SK-N-SH (cell line): ENCODE data around the gene NLGN1. TPM values are rescaled to one million over a fixed set of nuclear protein-coding genes. Genes with fewer than 3 reads are reported as not detected.

Experiments
- CTCF ChIA-PET: fragments of 300-600, 350-600 bp; formaldehyde crosslinking; extraction: SDS; loops from one replicate; lab custom pipeline; 2021; lab: Yijun Ruan, JAX
- POLR2A ChIA-PET: fragments of 350-600 bp; sonication (Branson Sonifier 250); formaldehyde crosslinking; extraction: SDS; loops from one replicate; lab custom pipeline; 2020; ENCODE audit warnings: antibody characterized with exemption, inconsistent platforms; lab: Yijun Ruan, JAX
- DNase-seq: peaks from one replicate; pipeline ENCODE4 v3.0.0; 2012
- H2AFZ ChIP-seq: fragments of 200-600 bp; sonication (generic); 2 replicates; pipeline ENCODE4 v1.8.1; 2016; ENCODE audit warnings: antibody characterized with exemption, mild to moderate bottlenecking, low read depth
- H3F3A ChIP-seq: fragments of 200-600 bp; sonication (generic); replicated peaks from 2 replicates; pipeline ENCODE3; 2016; ENCODE audit warnings: antibody characterized with exemption, mild to moderate bottlenecking; ENCODE audit not compliant: insufficient read depth
- H3K27ac ChIP-seq, 2 experiments: fragments of 200-500 bp in 1 of 2; fragments of 200-600 bp in 1 of 2; sonication (Bioruptor generic) in 1 of 2; sonication (generic), shearing (Covaris generic) in 1 of 2; 2 replicates each; pipeline versions ENCODE4 v1.5.1 to v1.6.1; 2014 to 2016; ENCODE audit warnings: low read depth in 2 of 2, inconsistent platforms in 1 of 2, low read length in 1 of 2, mild to moderate bottlenecking in 1 of 2, mixed read lengths in 1 of 2
- H3K27me3 ChIP-seq: fragments of 200-600 bp; sonication (generic), shearing (Covaris generic); 2 replicates; pipeline ENCODE4 v1.6.1; 2016; ENCODE audit warnings: mixed run types; ENCODE audit not compliant: insufficient read depth
- H3K36me3 ChIP-seq, 2 experiments: fragments of 200-500 bp in 1 of 2; fragments of 200-600 bp in 1 of 2; sonication (Bioruptor generic) in 1 of 2; sonication (generic) in 1 of 2; replicated peaks in 1 of 2; 2 replicates each; pipeline versions ENCODE3 to v1.5.1; 2014 to 2016; ENCODE audit warnings: low read length in 1 of 2, mild to moderate bottlenecking in 1 of 2; ENCODE audit not compliant: insufficient read depth in 2 of 2, control insufficient read depth in 1 of 2
- H3K4me1 ChIP-seq, 2 experiments: fragments of 200-500 bp in 1 of 2; fragments of 200-600 bp in 1 of 2; sonication (Bioruptor generic) in 1 of 2; sonication (generic), shearing (Covaris generic) in 1 of 2; 2 replicates each; pipeline versions ENCODE4 v1.5.1 to v1.6.1; 2014 to 2016; ENCODE audit warnings: low read depth in 1 of 2, low read length in 1 of 2, mixed run types in 1 of 2; ENCODE audit not compliant: insufficient read depth in 2 of 2, control insufficient read depth in 1 of 2
- H3K4me2 ChIP-seq: fragments of 200-600 bp; sonication (generic), shearing (Covaris generic); 2 replicates; pipeline ENCODE4 v1.6.1; 2017; ENCODE audit warnings: mixed run types
- H3K4me3 ChIP-seq, 2 experiments: fragments of 200-500 bp in 1 of 2; fragments of 200-600 bp in 1 of 2; sonication (Bioruptor generic) in 1 of 2; sonication (generic), shearing (Covaris generic) in 1 of 2; 2 replicates each; pipeline versions ENCODE4 v1.5.1 to v1.8.1; 2014 to 2016; ENCODE audit warnings: low read depth in 2 of 2, inconsistent platforms in 1 of 2, low read length in 1 of 2, mild to moderate bottlenecking in 1 of 2, mixed read lengths in 1 of 2, moderate library complexity in 1 of 2
- H3K79me2 ChIP-seq: fragments of 200-600 bp; sonication (generic); 2 replicates; pipeline ENCODE4 v1.8.1; 2017; ENCODE audit warnings: mild to moderate bottlenecking; ENCODE audit not compliant: insufficient read depth
- H3K9ac ChIP-seq: fragments of 200-600 bp; sonication (generic); 2 replicates; pipeline ENCODE4 v1.6.1; 2017; ENCODE audit warnings: mixed run types
- H3K9me2 ChIP-seq: fragments of 200-600 bp; sonication (generic); 2 replicates; pipeline ENCODE4 v1.6.1; 2017; ENCODE audit warnings: mixed run types
- H3K9me3 ChIP-seq: fragments of 200-600 bp; sonication (generic); 2 replicates; pipeline ENCODE4 v1.6.1; 2017; ENCODE audit warnings: mixed run types, mild to moderate bottlenecking, moderate library complexity
- H4K20me1 ChIP-seq: fragments of 200-600 bp; sonication (generic); 2 replicates; pipeline ENCODE4 v1.6.1; 2017; ENCODE audit warnings: mild to moderate bottlenecking, mixed run types; ENCODE audit not compliant: insufficient read depth
- CHD2 ChIP-seq: fragments of 150-350 bp; IDR thresholded peaks from 2 replicates; pipeline ENCODE4 v1.6.1; 2018; ENCODE audit warnings: low read length; ENCODE audit not compliant: partially characterized antibody
- CTCF ChIP-seq: fragments of 200-600 bp; sonication (generic); IDR thresholded peaks from 2 replicates; pipeline ENCODE4 v1.6.1; 2017; ENCODE audit warnings: antibody characterized with exemption, mild to moderate bottlenecking, moderate library complexity
- ELF1 ChIP-seq: IDR thresholded peaks from 2 replicates; pipeline ENCODE4 v1.4.0; 2012
- FOSL2 ChIP-seq: IDR thresholded peaks from 2 replicates; pipeline ENCODE4 v1.4.0; 2012; ENCODE audit warnings: low read depth, mild to moderate bottlenecking, moderate library complexity, borderline replicate concordance
- NFIC ChIP-seq: IDR thresholded peaks from 2 replicates; pipeline ENCODE4 v1.4.0; 2012; ENCODE audit warnings: borderline replicate concordance
- RAD21 ChIP-seq: IDR thresholded peaks from 2 replicates; pipeline ENCODE4 v1.6.1; 2012; ENCODE audit warnings: mild to moderate bottlenecking, low read length
- RCOR1 ChIP-seq: fragments of 150-350 bp; IDR thresholded peaks from 2 replicates; pipeline ENCODE4 v1.6.1; 2017; ENCODE audit warnings: antibody characterized with exemption, low read length
- RFX5 ChIP-seq: IDR thresholded peaks from 2 replicates; pipeline ENCODE4 v1.6.1; 2012; ENCODE audit warnings: mild to moderate bottlenecking, improper control_type of control experiment, low read length
- RXRA ChIP-seq: IDR thresholded peaks from 2 replicates; pipeline ENCODE4 v1.4.0; 2012; ENCODE audit warnings: low read depth, mild to moderate bottlenecking, borderline replicate concordance
- SMC3 ChIP-seq: IDR thresholded peaks from 2 replicates; pipeline ENCODE4 v1.6.1; 2012; ENCODE audit warnings: low read depth, low read length, improper control_type of control experiment
- USF1 ChIP-seq: IDR thresholded peaks from 2 replicates; pipeline ENCODE4 v1.4.0; 2012; ENCODE audit warnings: low read depth, borderline replicate concordance
- YY1 ChIP-seq: IDR thresholded peaks from 2 replicates; pipeline ENCODE4 v1.4.0; 2012; ENCODE audit warnings: low read depth, mild to moderate bottlenecking
- WGBS: methylation state at CpG from one replicate; pipeline ENCODE4 v1.1.6; 2017; ENCODE audit warnings: low lambda C conversion rate; 5-methylcytosine and 5-hydroxymethylcytosine counted together
- polyA plus RNA-seq, 3 experiments: library from polyadenylated mRNA; depleted of rRNA; stranded (reverse); fragments of >200 nt; gene quantifications; 2 replicates each; pipeline ENCODE4 v1.2.3, GENCODE V29; 2012
- TF ChIP-seq, protein P1 (sequence below): IDR thresholded peaks from 2 replicates; pipeline ENCODE4 v1.4.0; 2012; ENCODE audit warnings: low read depth
- TF ChIP-seq, protein P2 (sequence below): IDR thresholded peaks from 2 replicates; pipeline ENCODE4 v1.4.0; 2012; ENCODE audit warnings: low read depth, borderline replicate concordance
- TF ChIP-seq, protein P3 (sequence below): IDR thresholded peaks from 2 replicates; pipeline ENCODE4 v1.6.1; 2012; ENCODE audit warnings: mild to moderate bottlenecking, low read depth, low read length, moderate library complexity

The NLGN1 gene
- polyA plus RNA-seq, 1 of the 3 experiments (the other 2 are of a cell fraction) = 1.5 TPM

DNA sequence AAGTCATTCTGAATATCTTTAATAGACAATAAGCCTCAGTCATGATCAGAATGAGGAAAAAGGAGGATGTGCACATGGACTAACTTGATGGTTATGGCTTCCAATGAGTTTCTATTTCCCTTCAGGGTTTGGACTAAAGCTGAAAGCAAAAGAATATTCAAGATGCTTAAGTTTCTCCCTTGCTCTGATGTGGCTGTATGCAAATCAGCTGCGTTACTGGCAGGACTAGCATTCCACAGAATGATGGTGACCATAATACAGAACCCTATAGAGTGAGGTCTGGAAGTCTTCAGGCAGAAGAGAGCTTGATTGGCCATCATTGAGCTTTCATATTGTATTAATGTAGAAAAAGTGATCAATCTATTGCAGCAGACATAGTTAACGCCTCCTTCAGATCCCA lies 466.0 kb downstream of the NLGN1 start (continued):
- TF ChIP-seq, protein P1, sequence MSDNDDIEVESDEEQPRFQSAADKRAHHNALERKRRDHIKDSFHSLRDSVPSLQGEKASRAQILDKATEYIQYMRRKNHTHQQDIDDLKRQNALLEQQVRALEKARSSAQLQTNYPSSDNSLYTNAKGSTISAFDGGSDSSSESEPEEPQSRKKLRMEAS = no peak
- TF ChIP-seq NFIC (no peak), ELF1 (no peak)
- TF ChIP-seq, all 33 proteins: peak for 0

GRCh38 chr3:173865900-173866498 lies 468.5 kb downstream of the NLGN1 start:
- no peak for TF ChIP-seq RAD21
- TF ChIP-seq CHD2 = no peak
- no peak for TF ChIP-seq CTCF
- TF ChIP-seq, protein P2, sequence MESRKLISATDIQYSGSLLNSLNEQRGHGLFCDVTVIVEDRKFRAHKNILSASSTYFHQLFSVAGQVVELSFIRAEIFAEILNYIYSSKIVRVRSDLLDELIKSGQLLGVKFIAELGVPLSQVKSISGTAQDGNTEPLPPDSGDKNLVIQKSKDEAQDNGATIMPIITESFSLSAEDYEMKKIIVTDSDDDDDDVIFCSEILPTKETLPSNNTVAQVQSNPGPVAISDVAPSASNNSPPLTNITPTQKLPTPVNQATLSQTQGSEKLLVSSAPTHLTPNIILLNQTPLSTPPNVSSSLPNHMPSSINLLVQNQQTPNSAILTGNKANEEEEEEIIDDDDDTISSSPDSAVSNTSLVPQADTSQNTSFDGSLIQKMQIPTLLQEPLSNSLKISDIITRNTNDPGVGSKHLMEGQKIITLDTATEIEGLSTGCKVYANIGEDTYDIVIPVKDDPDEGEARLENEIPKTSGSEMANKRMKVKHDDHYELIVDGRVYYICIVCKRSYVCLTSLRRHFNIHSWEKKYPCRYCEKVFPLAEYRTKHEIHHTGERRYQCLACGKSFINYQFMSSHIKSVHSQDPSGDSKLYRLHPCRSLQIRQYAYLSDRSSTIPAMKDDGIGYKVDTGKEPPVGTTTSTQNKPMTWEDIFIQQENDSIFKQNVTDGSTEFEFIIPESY = no peak
- TF ChIP-seq USF1 = no peak
- TF ChIP-seq, protein P3, sequence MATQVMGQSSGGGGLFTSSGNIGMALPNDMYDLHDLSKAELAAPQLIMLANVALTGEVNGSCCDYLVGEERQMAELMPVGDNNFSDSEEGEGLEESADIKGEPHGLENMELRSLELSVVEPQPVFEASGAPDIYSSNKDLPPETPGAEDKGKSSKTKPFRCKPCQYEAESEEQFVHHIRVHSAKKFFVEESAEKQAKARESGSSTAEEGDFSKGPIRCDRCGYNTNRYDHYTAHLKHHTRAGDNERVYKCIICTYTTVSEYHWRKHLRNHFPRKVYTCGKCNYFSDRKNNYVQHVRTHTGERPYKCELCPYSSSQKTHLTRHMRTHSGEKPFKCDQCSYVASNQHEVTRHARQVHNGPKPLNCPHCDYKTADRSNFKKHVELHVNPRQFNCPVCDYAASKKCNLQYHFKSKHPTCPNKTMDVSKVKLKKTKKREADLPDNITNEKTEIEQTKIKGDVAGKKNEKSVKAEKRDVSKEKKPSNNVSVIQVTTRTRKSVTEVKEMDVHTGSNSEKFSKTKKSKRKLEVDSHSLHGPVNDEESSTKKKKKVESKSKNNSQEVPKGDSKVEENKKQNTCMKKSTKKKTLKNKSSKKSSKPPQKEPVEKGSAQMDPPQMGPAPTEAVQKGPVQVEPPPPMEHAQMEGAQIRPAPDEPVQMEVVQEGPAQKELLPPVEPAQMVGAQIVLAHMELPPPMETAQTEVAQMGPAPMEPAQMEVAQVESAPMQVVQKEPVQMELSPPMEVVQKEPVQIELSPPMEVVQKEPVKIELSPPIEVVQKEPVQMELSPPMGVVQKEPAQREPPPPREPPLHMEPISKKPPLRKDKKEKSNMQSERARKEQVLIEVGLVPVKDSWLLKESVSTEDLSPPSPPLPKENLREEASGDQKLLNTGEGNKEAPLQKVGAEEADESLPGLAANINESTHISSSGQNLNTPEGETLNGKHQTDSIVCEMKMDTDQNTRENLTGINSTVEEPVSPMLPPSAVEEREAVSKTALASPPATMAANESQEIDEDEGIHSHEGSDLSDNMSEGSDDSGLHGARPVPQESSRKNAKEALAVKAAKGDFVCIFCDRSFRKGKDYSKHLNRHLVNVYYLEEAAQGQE = no peak
- no peak for TF ChIP-seq FOSL2
- TF ChIP-seq NFIC = no peak
- TF ChIP-seq SMC3 = no peak
- TF ChIP-seq RFX5 = no peak
- TF ChIP-seq RCOR1 = no peak
- no peak for TF ChIP-seq YY1
- TF ChIP-seq RXRA = no peak
- Histone ChIP-seq H2AFZ (no peak overlapping the region), H3K9me2 (no peaks in the 10 kb centered on the region), H4K20me1 (no peaks in the 10 kb centered on the region), H3F3A (no peaks in the 10 kb centered on the region), H3K36me3 (no peaks in the 10 kb centered on the region), H3K9ac (no peak overlapping the region), H3K4me3 (no peak overlapping the region), H3K4me2 (no peak overlapping the region), H3K27ac (no peak overlapping the region), H3K79me2 (no peaks in the 10 kb centered on the region), H3K27me3 (no peaks in the 10 kb centered on the region), H3K9me3 (no peaks in the 10 kb centered on the region), H3K4me1 (no peaks in the 10 kb centered on the region)
- ChIA-PET POLR2A (no interaction called here), CTCF (no interaction called here)
- no peak for DNase-seq
- 87% methylated on average over 7 of the region's 7 CpGs for WGBS
